Stromal cell of bone marrow (primary cell): ENCODE results near the gene C4BPB.
"Not testable (repeated sequence)": the region's sequence is repeated elsewhere in the genome, so short reads cannot be mapped to it uniquely, and the experiment has no call there.

Experiments used
- DNase-seq: peaks from one replicate; pipeline ENCODE4 v3.0.0-alpha.2; 2012; ENCODE audit warnings: low read depth

Gene C4BPB

GRCh38 chr1:207088701-207089626, at the start of gene C4BPB:
Gene C4BPB (plus strand): TSS chr1:207088860. CDS start chr1:207089532, 672 bp downstream.
- DNase-seq, result no peak

- DNase-seq, result no peak
Measured at GRCh38 chr1:207039380-207040180, 49.1 kb upstream of the C4BPB start.

GRCh38 chr1:207040181-207040533, 48.5 kb upstream of the C4BPB start:
- DNase-seq, result no peak

- not testable (repeated sequence) for DNase-seq
Measured at GRCh38 chr1:207041397-207041796, 47.3 kb upstream of the C4BPB start.

- no peak for DNase-seq
Measured at GRCh38 chr1:207045453-207045852, 43.2 kb upstream of the C4BPB start.

- DNase-seq, result no peak
Measured at GRCh38 chr1:207047505-207047904, 41.2 kb upstream of the C4BPB start.

GRCh38 chr1:207048041-207048440, 40.6 kb upstream of the C4BPB start:
- DNase-seq, result no peak

- DNase-seq, result no peak
Measured at GRCh38 chr1:207049054-207049453, 39.6 kb upstream of the C4BPB start.

GRCh38 chr1:207049514-207049913, 39.1 kb upstream of the C4BPB start:
- no peak for DNase-seq

- DNase-seq, result peak; percentile 54
Measured at GRCh38 chr1:207049974-207050391, 38.7 kb upstream of the C4BPB start.

- peak; percentile 83 for DNase-seq
Measured at GRCh38 chr1:207050480-207051190, 38.0 kb upstream of the C4BPB start.

GRCh38 chr1:207051191-207051943, 37.3 kb upstream of the C4BPB start, which contains the start of gene YOD1:
Gene YOD1 (minus strand): TSS chr1:207051208. CDS start chr1:207051030, 178 bp downstream.
- peak; percentile 82 for DNase-seq

- DNase-seq, result peak; percentile 94
Measured at GRCh38 chr1:207052911-207053769, 35.5 kb upstream of the C4BPB start, which contains the start of gene PFKFB2. Gene PFKFB2 (plus strand): TSS chr1:207053275. CDS start chr1:207054718, 1,443 bp downstream.

GRCh38 chr1:207054491-207054890, 34.2 kb upstream of the C4BPB start:
- DNase-seq, result no peak

- DNase-seq, result no peak
Measured at GRCh38 chr1:207055386-207056001, 33.2 kb upstream of the C4BPB start.

GRCh38 chr1:207056673-207057072, 32.0 kb upstream of the C4BPB start:
- no peak for DNase-seq

GRCh38 chr1:207058252-207058651, 30.4 kb upstream of the C4BPB start:
- DNase-seq, result no peak

- DNase-seq, result no peak
Measured at GRCh38 chr1:207058878-207059867, 29.5 kb upstream of the C4BPB start.

- no peak for DNase-seq
Measured at GRCh38 chr1:207059881-207060280, 28.8 kb upstream of the C4BPB start.
